K562 (cell line): ENCODE data around the gene MAP3K13. TPM values are rescaled to one million over a fixed set of nuclear protein-coding genes. Genes with fewer than 3 reads are reported as not detected.

Experiments
- ATAC-seq: fragments of 200-7000 bp; cut with Tn5 transposase; 3 replicates; pipeline ENCODE4 v1.9.1; 2020; ENCODE audit warnings: moderate library complexity
- BruUV-seq: library from RNA; stranded (reverse); fragments of 400-500 nt; replicated peaks from 2 replicates; lab custom pipeline; 2021; lab: Mats Ljungman, UMichigan
- CTCF ChIA-PET: fragments of 300-600 bp; formaldehyde crosslinking; extraction: SDS; loops from one replicate; lab custom pipeline; 2021; ENCODE audit warnings: low intra/inter-chr PET ratio; lab: Yijun Ruan, JAX
- POLR2A ChIA-PET: fragments of 300-600, 350-650 bp; sonication (Branson Sonifier 250); formaldehyde crosslinking; extraction: SDS; loops from one replicate; lab custom pipeline; 2021; ENCODE audit warnings: antibody characterized with exemption, inconsistent platforms; lab: Yijun Ruan, JAX
- DNase-seq, 4 experiments: peaks; one replicate each; pipeline versions ENCODE4 v3.0.0 to v3.0.0-alpha.2; 2011 to 2018; ENCODE audit warnings: low spot score in 3 of 4, mixed read lengths in 3 of 4; ENCODE audit errors: extremely low read depth in 1 of 4
- FAIRE-seq: peaks from 2 replicates; lab custom pipeline; 2011; peaks lifted over from hg19 to GRCh38; lab: Jason Lieb, UNC
- H2AFZ ChIP-seq: 2 replicates; pipeline ENCODE4 v1.6.0; 2011; ENCODE audit warnings: low read depth, low read length, control low read depth, inconsistent platforms
- H3K27ac ChIP-seq: fragments of 200-600 bp; 3 replicates; pipeline ENCODE4 v1.8.0; 2011; ENCODE audit warnings: low read depth, mild to moderate bottlenecking, control low read depth, inconsistent platforms, low read length, moderate library complexity, mixed read lengths; ENCODE audit errors: extremely low read depth
- H3K27me3 ChIP-seq, 2 experiments: fragments of 300-600 bp in 1 of 2; 2 replicates in 1 of 2; 3 replicates in 1 of 2; pipeline versions ENCODE4 v1.6.0 to v1.8.0; 2011; ENCODE audit warnings: inconsistent platforms in 2 of 2, low read length in 2 of 2, mild to moderate bottlenecking in 1 of 2, mixed read lengths in 1 of 2, moderate library complexity in 1 of 2; ENCODE audit not compliant: control insufficient read depth in 2 of 2, insufficient read depth in 2 of 2
- H3K36me3 ChIP-seq: fragments of 300-600 bp; 3 replicates; pipeline ENCODE4 v1.8.0; 2011; ENCODE audit warnings: mild to moderate bottlenecking, low read length, inconsistent platforms; ENCODE audit not compliant: control insufficient read depth, insufficient read depth
- H3K4me1 ChIP-seq, 2 experiments: fragments of 200-600 bp in 1 of 2; replicated peaks in 1 of 2; 2 replicates in 1 of 2; 3 replicates in 1 of 2; pipeline versions ENCODE4 v1.5.1 to v1.8.0; 2011; ENCODE audit warnings: inconsistent platforms in 2 of 2, low read length in 2 of 2, mild to moderate bottlenecking in 1 of 2, mixed read lengths in 1 of 2, moderate library complexity in 1 of 2; ENCODE audit not compliant: control insufficient read depth in 2 of 2, insufficient read depth in 2 of 2
- H3K4me2 ChIP-seq: 2 replicates; pipeline ENCODE4 v1.6.1; 2011; ENCODE audit warnings: low read length, control low read depth, inconsistent platforms, mixed read lengths; ENCODE audit not compliant: insufficient read depth
- H3K4me3 ChIP-seq: fragments of 200-600 bp; sonication (generic), shearing (Covaris generic); 2 replicates; pipeline ENCODE4 v1.5.1; 2016; ENCODE audit warnings: control low read depth, inconsistent platforms
- H3K79me2 ChIP-seq: fragments of 200-600 bp; 3 replicates; pipeline ENCODE4 v1.8.0; 2011; ENCODE audit warnings: low read length, inconsistent platforms; ENCODE audit not compliant: control insufficient read depth, insufficient read depth
- H3K9ac ChIP-seq, 2 experiments: 2 replicates each; pipeline versions ENCODE4 v1.6.0 to v1.6.1; 2011; ENCODE audit warnings: low read depth in 2 of 2, low read length in 2 of 2, control low read depth in 1 of 2, inconsistent platforms in 1 of 2, mild to moderate bottlenecking in 1 of 2, mixed read lengths in 1 of 2; ENCODE audit not compliant: insufficient read depth in 1 of 2
- H3K9me1 ChIP-seq: one replicate; pipeline ENCODE4 v1.6.0; 2011; ENCODE audit warnings: inconsistent platforms, mild to moderate bottlenecking, low read length, moderate library complexity; ENCODE audit not compliant: control insufficient read depth, insufficient read depth
- H3K9me3 ChIP-seq: replicated peaks from 2 replicates; pipeline ENCODE4 v1.5.1; 2011; ENCODE audit warnings: low read depth, low read length, inconsistent platforms; ENCODE audit not compliant: control insufficient read depth, insufficient read depth
- H4K20me1 ChIP-seq: replicated peaks from 2 replicates; pipeline ENCODE4 v1.6.1; 2011; ENCODE audit warnings: low read length, inconsistent platforms, mixed read lengths; ENCODE audit not compliant: control insufficient read depth, insufficient read depth
- JUNB ChIP-seq: fragments of 450-650 bp; formaldehyde crosslinking; conservative IDR thresholded peaks from 2 replicates; pipeline ENCODE4 v1.4.0; 2020; ENCODE audit warnings: mild to moderate bottlenecking
- KDM1A ChIP-seq, 2 experiments: fragments of 450-650 bp; IDR thresholded peaks; 2 replicates each; pipeline ENCODE4 v1.6.1; 2016; ENCODE audit warnings: mild to moderate bottlenecking in 2 of 2
- MTA3 ChIP-seq: fragments of 450-650 bp; formaldehyde crosslinking; IDR thresholded peaks from 2 replicates; pipeline ENCODE4 v1.6.1; 2017; ENCODE audit warnings: mild to moderate bottlenecking, borderline replicate concordance
- PKNOX1 ChIP-seq: fragments of 450-650 bp; IDR thresholded peaks from 2 replicates; pipeline ENCODE4 v1.6.1; 2016
- PTTG1 ChIP-seq: fragments of 450-650 bp; IDR thresholded peaks from 2 replicates; pipeline ENCODE4 v1.6.1; 2016; ENCODE audit warnings: low read depth, mild to moderate bottlenecking, missing genetic modification characterization, missing compliant biosample characterization
- PYGO2 ChIP-seq: fragments of 450-650 bp; IDR thresholded peaks from 2 replicates; pipeline ENCODE4 v1.6.1; 2016; ENCODE audit warnings: mild to moderate bottlenecking, missing genetic modification characterization, moderate library complexity, missing compliant biosample characterization
- RBM25 ChIP-seq: fragments of 200-400 bp; formaldehyde crosslinking; IDR thresholded peaks from 2 replicates; pipeline ENCODE4 v1.6.1; 2018; ENCODE audit warnings: low read length, low read depth, moderate library complexity; ENCODE audit not compliant: severe bottlenecking
- TCFL5 ChIP-seq: fragments of 250-450 bp; sonication (Bioruptor Pico); conservative IDR thresholded peaks from 2 replicates; pipeline ENCODE4 v1.6.1; 2021; ENCODE audit warnings: mild to moderate bottlenecking, moderate library complexity, matching md5 sums
- ZFP36 ChIP-seq: fragments of 150-350 bp; IDR thresholded peaks from 2 replicates; pipeline ENCODE4 v1.6.1; 2018; ENCODE audit warnings: low read length, low read depth; ENCODE audit not compliant: partially characterized antibody
- ZNF407 ChIP-seq: fragments of 450-650 bp; IDR thresholded peaks from 2 replicates; pipeline ENCODE4 v1.6.1; 2016; ENCODE audit warnings: low read depth
- WGBS: fragments of 100-300 bp; shearing (Covaris generic); methylation state at CpG from one replicate; pipeline ENCODE4 v1.1.6; 2016; ENCODE audit warnings: low coverage, mixed read lengths; ENCODE audit not compliant: insufficient coverage; ENCODE audit errors: missing lambda C conversion rate; 5-methylcytosine and 5-hydroxymethylcytosine counted together
- in situ Hi-C: fragments of 300-500 bp; cut with MboI; formaldehyde crosslinking; loops from 4 replicates; pipeline ENCODE4 v1.15.0; 2018; ENCODE audit warnings: inconsistent platforms, mixed read lengths
- intact Hi-C: fragments of 100-400 bp; cut with micrococcal nuclease; formaldehyde crosslinking; loops from 2 replicates; pipeline ENCODE4 v1.14.2; 2022
- polyA plus RNA-seq, 8 experiments: library from polyadenylated mRNA; depleted of rRNA in 4 of 8; stranded (reverse) in 5 of 8; unstranded in 3 of 8; fragments of >200 nt; fragmentation: Nextera tagmentation in 2 of 8; fragmentation: Illumina TruSeq in 1 of 8; extraction: Ambion mirVana in 2 of 8; extraction: Trizol in 1 of 8; gene quantifications; 2 replicates each; pipeline versions ENCODE4 v1.2.1 to v1.2.3, GENCODE V29; 2011 to 2014; ENCODE audit warnings: inconsistent platforms in 1 of 8, missing spikeins in 1 of 8
- total RNA-seq, 7 experiments: library from RNA; depleted of rRNA in 6 of 7; stranded (reverse); fragments of >200 nt in 6 of 7; fragmentation: Illumina TruSeq in 2 of 7; extraction: Trizol in 2 of 7; gene quantifications; 2 replicates each; pipeline versions ENCODE4 v1.2.1 to v1.2.3, GENCODE V29; 2011 to 2021; ENCODE audit warnings: low replicate concordance in 1 of 7
- TF ChIP-seq, protein P1 (sequence below): fragments of 250-450 bp; sonication (Bioruptor Pico); IDR thresholded peaks from 2 replicates; pipeline ENCODE4 v1.8.0; 2022; ENCODE audit warnings: inconsistent platforms, mild to moderate bottlenecking, moderate library complexity, borderline replicate concordance

Gene MAP3K13
- total and polyA plus RNA-seq, 9 of the 15 experiments (the other 6 are each of a cell fraction or from before 2014, with no cell fraction given) = 0.04 to 0.32 (median 0.15) TPM; not detected in 2

DNA sequence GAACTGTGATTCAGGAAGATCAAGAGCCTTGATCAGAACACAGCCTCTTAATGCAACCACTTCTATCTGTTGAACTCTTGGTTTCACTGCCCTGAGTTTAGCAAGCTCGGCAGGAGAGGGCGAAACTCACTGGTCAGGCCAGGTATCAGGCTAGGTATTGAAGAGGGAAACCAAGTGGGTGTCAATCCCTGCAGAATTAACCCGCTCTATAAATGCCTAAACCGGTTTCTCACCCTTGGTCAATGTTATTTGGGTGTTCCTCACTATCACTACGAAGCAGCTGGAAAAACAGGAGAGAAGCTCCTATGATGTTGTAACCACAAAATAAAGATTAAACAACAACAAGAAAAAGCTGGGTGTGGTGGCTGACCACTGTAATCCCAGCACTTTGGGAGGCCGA is 165.6 kb downstream of the MAP3K13 start (continued):
- TF ChIP-seq ZNF407 = no peak

DNA sequence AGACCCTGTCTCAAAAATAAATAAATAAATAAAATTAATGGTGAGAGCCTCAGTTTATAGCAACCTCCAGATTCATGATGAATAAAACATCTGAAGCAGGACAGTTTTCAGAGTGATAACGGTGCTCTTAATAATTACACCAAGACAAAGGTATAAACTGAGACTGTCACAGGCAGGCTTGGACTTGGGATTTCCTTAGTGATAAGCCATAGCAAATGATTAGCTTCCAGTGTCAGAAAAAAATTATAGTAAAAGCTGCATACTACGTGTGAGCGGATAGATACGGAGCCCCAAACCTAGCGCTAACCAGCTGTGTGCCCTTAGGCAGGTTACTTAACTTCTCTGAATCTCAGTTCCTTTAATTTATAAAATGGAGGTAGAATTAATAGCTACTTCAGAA is 167.9 kb downstream of the MAP3K13 start:
- Histone ChIP-seq H3K9ac (no peak overlapping the region), H3K9me3 (no peaks in the 10 kb centered on the region), H2AFZ (no peak overlapping the region), H3K79me2 (no peaks in the 10 kb centered on the region), H3K27me3 (no peaks in the 10 kb centered on the region), H3K4me2 (no peak overlapping the region), H3K4me1 (peaks cover 0 to 5% of the 10 kb centered on the region in 2 experiments; a peak in 1 of 5 replicates), H4K20me1 (no peaks in the 10 kb centered on the region), H3K36me3 (no peaks in the 10 kb centered on the region), H3K27ac (no peak overlapping the region), H3K4me3 (no peak overlapping the region), H3K9me1 (no peaks in the 10 kb centered on the region)
- in situ Hi-C loops = no loop called here
- ChIA-PET CTCF (no interaction called here), POLR2A (no interaction called here)
- intact Hi-C loops = no loop called here
- DNase-seq = no peak
- 43% methylated on average over 5 of the region's 5 CpGs for WGBS
- BruUV-seq = no TSS peak
- no peak for ATAC-seq
- no peak for FAIRE-seq
- TF ChIP-seq KDM1A (IDR thresholded peaks at IDR 0.05) (0 out of 4 replicates have a peak, but pooled peaks of 1 of the 2 experiments have one; percentile 12), PTTG1 (tag) (no peak), JUNB (CRISPR knock-in tag) (no peak), ZFP36 (peak; percentile 38), RBM25 (peak; percentile 72), TCFL5 (no peak), PKNOX1 (no peak), PYGO2 (no peak), MTA3 (no peak)
- TF ChIP-seq, protein P1, sequence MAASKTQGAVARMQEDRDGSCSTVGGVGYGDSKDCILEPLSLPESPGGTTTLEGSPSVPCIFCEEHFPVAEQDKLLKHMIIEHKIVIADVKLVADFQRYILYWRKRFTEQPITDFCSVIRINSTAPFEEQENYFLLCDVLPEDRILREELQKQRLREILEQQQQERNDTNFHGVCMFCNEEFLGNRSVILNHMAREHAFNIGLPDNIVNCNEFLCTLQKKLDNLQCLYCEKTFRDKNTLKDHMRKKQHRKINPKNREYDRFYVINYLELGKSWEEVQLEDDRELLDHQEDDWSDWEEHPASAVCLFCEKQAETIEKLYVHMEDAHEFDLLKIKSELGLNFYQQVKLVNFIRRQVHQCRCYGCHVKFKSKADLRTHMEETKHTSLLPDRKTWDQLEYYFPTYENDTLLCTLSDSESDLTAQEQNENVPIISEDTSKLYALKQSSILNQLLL = no peak
